ENCODE measurements around the gene PPP6R2.

The PPP6R2 gene

DNA sequence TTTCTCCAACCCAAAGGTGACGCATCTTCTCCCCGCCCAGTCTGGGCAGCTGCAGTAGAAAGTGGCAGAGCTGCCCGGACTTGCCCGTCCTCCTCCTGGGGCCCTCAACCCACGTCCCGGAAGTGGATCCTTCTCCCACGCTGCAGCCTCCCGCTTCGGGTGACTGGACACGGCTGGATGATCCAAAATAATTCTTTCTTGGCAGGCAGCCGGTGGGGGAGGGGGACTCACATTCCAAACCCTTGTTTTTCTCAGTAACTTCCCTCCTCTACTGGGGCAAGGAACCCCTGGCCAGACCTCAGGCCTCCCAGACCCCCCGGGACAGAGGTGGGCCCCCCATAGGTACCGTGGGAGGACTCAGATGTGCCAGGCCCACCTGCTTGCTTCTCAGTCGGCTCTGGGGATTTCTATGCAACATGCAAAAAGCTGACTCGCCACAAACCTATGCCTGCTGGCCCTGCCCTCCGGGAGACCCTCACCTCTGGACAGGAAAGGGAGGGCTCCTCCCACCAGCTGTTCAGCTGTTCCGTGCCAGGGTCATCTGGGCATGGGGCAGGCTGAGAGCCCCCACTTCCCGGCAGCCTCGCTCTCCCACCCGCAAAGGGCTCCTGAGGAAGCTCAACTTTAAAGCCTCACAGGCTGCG lies 37.1 kb upstream of the PPP6R2 start:
- no peak for DNase-seq

DNA sequence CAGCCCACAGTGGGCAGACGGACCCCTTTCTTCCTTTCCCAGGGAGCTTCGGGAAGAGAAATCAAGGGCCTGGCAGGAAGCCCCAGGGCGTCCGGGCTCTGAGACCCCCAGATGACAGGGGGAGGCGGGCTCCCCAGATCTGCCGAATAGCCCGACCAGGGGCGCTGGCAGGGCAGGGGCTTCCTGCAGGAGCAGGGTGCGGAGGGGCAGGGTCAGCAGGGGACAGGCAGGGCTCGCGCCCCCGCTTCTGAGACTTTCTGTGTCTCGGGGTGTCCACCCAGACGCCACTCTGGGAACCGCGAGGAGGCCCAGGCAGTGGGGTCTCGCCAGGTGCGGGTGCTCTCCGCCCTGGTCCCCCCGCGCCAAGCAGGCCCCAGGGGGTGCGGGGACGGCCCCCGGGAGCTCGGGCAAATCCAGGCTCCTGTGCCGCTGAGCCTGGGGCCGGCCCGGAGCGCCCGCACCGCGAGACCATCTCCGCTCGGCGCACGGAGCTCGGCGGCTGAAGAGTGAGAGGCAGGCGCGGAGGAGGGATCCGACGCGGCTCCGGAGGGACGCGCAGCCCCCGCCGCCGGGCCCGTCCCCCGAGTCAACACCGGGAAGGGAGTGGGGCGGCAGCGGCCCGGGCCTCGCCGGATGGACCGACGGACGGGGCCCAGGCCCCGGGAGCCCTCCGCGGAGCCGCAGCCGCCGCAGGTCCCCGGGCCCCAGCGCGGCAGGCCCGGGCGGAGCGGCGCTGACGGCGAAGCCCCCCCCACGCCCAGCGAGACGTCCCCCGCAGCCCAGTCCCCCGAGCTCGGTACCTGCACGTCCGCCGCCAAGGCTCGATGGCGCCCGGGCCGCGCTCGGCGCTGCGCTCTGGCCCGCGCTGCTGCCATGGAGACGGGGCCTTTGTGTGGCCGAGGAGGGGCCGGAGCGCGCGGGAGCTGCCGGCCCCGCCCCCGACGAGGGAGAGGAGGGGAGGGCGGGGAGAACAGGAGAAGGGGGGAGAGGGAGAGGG lies 36.1 kb upstream of the PPP6R2 start, which contains the start of gene PLXNB2:
PLXNB2 (minus strand) TSS at position 894 of the 997 bp plus-strand sequence. CDS start 17,062 bp downstream, outside the sequence.
- no peak for DNase-seq

DNA sequence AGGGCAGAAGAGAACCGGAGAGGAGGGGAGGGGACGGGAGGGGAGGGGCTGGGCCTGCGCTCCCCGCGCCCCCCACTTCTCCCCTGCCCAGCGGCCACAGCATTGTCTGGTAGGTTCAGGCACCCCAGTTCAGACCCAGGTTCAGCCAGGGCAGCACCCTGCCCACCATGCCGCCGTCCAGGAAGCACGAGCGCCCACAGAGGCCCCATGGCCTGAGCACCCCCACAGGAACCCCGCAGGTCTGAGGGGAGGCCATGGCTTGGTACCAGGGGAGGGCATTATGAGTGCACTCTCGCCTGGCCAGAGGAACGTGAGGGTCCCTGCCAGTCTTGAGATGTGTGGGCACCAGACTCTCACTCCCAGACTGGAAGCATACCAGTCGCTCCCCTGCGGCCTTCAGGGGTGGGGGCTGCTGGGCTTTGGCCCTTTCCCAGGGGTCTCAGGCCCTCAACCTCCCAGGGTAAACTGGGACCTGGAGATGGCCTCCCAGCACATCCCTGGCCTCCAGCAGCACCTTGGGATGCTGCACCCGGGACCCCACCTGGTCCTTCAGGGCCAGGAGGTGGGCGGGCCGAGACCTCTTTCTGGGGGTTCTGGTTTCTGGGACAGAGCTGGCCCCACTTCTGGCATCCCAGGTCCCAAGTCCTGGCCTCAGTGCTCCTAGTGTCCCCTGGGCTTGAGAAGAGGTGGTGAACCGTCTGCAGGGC lies 35.1 kb upstream of the PPP6R2 start:
- DNase-seq: no peak

DNA sequence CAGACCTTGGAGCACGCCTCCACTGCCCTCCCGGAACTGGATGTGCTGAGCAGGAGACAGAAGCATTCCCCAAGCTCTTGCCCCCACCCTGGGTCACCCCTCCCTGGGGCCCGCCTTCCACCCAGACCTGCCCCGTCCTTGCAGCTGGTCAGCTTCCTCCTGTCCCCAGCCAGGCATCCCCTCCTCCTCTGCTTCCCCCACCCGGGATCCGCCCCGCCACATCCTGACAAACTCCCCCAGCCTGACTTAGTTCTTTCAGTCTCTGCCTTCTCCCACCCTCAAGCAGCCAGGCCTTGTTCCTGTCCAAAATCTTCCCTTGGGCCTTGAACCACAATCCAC lies 34.6 kb upstream of the PPP6R2 start:
- DNase-seq: no peak

DNA sequence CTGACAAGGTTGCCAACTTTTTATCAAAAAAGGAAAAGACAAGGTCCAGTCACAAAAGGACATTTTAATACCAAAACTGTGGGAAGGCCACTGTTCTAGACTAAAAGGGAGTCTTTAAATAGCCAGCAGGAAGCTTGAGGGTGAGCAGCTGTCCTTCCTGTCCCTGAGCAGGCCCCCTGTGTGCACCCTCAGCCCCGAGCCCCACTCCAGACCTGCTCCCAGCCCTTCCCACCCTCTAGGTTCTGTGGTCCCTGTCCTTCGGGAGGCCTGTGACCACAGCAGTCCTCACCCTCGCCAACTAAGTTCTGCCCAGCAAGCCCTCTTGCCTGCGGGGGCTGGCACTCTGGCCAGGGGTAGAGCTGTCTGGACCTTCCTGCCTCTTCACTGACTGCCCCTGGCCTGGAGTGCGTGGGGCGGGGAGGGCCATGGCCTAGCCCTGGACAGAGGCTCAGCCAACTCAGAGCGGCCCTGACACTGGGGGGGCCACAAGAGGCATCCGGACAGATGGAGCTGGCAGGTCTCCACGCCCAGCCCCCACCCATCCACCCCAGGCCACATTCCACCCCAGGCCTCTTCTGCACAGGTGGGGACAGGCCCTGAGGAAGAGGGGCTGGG lies 34.0 kb upstream of the PPP6R2 start:
- no peak for DNase-seq

DNA sequence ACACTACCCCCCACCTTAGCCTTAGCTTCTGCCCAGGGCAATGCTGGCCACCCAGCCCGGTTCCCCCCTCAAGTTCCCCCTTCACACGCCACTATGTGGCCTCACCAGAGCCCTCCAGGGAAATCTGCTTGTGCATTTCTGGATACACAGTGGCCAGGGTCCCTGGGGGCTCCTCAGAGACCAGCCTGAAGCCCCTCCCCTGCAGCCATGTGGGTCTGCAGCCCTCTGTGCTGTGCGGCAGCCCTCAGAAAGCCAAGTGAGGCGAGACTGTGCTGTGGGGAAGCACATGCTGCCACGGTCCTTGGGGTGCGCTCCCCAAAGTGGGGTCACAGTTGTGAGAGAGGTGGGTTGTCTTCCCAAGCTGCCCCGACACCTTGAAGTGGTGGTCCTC lies 33.5 kb upstream of the PPP6R2 start:
- DNase-seq: no peak

DNA sequence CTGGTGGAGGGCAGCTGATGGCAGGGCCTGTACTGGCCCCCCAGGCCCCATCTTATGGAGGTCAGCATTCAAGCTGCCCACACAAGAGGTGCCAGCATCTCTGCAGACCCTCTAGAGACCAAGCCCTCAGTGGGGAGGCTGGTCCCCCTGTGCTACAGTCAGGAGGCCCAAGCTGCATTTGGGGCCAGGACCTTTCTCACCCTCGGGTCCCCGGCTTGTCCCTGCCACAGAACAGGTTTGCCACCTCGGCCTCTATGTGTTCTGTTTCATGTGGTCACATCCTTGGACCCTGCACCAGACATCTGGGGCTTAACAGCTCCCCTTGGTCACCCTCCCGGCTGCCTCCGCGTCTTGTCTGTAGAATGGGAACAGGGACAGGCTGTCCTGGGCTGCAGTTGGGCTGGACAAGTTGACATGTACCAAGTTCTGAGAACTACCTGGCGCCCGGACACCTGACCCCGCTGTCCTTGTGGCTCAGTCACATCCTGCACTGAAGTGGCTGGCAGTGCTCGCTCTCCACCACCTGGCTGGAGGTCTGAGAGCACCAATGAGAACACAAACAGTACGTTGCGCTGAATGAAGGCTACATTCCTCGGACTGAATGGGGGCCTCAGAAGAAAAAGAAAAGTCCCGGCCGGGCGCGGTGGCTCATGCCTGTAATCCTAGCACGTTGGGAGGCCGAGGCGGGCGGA lies 33.0 kb upstream of the PPP6R2 start:
- no peak for DNase-seq

DNA sequence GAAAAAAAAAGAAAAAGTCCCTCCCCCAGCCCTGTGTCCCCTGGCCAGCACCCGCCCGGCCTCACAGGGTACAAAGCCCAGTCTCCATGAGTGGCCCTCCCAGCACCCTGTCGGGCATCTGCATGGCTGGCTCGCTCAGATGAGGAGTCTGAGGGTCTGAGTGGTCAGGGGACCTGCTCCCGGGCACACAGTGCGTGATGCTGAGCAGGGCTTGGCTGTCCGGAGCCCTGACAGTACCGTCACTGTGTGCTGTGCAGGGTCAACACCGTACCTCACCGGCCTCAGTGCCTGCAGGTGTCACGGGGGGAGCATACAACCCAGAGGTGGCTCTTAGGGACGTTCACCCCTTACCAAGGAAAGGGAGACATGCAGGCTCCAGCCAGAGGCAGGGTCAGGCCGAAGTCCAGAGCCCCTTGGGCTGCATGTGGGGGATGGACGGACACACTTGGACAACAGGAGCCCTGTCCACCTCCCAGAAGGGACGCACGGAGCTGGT lies 32.1 kb upstream of the PPP6R2 start:
- DNase-seq: no peak

DNA sequence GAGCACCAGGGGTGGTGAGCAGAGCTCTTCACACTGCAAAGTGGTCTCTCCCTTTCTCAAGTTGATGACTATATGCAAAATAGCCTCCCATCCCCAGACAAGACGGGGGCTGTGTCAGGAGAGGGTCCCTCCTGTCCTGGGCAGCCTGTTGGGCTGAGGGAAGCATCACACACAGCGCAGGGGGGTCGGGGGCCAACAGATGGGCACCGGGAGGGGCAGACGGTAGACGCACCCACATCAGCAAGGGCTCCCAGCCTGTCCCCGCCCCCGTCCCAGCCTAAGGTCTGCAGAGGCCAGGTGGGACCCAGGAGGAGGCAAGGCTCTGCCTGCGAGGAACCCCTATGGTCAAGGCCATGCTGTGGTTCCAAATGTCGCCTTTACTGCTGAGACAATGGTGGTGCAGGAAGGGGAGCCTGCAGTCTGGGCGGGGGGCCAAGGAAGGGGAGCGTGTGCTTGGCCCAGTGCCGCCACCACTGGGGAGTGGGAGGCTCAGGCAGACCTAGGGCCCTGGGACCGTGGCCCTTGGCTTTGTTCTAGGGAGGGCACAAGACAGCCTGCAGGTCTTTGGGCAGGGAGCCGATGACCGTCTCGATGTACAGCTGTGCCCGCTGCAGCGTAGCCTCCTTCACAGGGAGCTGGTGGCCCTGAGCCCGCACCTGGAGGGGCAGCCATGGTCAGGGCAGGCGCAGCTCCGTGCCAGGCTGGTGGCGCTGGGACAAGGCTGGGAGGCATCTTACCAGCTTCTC lies 31.3 kb upstream of the PPP6R2 start:
- no peak for DNase-seq

DNA sequence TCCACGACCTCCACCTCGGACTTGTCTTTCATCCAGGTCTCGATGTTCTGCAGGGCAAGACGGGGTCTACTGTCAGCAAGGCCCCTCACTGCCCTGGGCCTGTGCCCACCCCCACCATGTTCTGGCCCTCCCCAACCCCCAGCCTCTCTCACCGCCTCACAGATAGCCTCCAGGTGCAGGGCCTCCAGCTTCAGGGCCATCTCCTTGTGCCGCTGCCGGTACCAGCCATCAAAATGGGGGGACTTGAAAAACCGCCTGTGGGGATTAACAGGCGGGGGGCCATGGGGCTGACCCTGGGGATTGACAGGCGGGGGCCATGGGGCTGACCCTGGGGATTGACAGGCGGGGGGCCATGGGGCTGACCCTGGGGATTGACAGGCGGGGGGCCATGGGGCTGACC lies 30.8 kb upstream of the PPP6R2 start:
- no peak for DNase-seq

DNA sequence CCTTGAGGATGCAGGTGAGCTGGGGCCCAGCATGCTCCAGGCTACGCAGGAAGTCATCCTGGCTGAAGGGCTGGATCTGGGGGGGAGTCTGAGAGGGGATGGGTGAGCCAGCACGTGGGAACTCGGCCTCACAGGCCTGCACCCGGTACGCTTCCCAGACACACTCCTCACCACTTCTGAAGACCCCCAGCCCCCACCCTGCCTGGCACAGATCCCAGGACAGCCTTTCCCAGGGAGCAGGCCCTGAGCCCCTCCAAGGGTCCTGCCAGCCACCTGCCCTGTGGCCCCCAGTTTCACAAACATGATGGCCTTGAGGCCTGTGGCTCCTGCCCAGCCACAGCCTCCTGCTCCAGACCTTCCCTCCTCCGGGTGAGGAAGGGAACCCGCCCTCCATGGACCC lies 30.1 kb upstream of the PPP6R2 start:
- no peak for DNase-seq

DNA sequence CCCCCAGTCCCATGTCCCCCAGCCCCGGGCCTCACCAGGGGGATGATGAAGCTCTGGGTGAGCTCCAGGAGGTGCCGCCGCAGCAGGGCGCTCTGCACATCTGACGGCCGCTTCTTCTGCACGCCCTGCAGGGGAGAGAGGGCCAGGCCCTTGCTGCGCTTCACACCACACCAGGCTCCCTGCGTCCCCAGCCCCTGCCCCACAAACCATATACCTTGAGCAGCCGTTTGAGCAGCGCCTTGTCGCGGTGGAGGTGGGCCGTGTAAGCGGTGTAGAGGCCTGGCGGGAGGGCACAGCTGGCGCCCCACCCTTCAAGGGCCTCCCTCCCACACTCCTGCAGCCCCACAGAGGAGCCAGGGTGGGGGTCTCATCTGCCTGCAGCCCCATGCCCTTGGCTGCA lies 29.5 kb upstream of the PPP6R2 start:
- DNase-seq: no peak

DNA sequence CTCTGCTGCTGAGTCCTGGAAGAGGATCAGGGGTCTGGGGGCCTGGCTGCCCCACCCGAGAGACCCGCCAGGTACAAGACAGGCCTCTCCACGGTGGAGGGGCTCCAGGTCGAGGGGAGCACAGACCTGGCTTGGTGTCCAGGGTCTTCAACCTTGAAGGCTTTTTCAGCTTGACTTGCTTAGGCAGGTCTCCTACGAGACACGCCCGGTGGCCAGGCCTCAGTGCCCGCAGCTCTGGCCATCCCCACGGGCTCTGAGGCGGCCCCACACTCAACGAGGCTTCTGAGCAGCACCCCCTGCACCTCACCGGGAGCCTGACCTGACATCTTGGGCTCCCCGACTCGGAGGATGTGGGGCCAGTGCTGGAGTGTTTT lies 29.1 kb upstream of the PPP6R2 start:
- DNase-seq: no peak

DNA sequence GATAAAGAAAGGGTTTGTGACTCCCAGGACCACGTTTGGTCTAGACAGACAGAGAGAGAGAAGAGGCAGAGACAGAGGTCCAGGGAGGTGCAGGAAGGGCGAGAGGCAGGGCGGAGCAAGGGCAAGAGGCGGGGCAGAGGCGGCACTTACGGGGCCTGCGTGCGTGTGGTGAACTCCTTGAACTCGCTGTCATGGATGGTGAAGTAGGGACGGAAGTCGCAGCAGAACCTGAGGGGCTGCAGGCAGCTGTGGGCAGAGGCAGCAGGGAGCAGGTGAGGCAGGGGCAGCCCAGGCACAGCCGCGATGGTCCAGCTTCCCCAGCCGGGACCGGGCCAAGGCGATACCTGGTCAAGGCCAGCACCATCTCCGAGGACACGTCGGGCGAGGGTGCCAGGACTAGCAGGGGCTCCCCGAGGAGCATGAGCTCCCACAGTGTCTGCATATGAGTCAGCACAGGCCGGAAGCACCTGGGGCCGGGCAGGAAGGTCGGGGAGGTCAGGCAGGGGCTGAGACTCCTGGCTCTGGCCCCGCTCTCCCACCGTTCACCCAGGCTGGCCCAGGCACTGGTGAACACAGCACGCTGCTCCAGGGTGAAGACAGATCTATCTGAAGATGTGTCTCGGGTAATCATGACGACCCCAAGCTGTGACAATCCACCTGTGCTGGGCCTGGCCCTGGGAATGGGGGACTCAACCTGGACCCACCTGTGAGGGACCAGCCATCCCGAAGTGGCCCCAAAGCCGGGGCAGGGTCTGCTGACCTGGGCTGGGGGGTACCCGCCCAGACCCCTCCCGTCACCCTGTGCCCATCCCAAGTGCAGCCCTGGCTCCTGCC lies 28.5 kb upstream of the PPP6R2 start:
- peak in 3 of 4 experiments; percentile 30 to 54 (median 54) for DNase-seq

DNA sequence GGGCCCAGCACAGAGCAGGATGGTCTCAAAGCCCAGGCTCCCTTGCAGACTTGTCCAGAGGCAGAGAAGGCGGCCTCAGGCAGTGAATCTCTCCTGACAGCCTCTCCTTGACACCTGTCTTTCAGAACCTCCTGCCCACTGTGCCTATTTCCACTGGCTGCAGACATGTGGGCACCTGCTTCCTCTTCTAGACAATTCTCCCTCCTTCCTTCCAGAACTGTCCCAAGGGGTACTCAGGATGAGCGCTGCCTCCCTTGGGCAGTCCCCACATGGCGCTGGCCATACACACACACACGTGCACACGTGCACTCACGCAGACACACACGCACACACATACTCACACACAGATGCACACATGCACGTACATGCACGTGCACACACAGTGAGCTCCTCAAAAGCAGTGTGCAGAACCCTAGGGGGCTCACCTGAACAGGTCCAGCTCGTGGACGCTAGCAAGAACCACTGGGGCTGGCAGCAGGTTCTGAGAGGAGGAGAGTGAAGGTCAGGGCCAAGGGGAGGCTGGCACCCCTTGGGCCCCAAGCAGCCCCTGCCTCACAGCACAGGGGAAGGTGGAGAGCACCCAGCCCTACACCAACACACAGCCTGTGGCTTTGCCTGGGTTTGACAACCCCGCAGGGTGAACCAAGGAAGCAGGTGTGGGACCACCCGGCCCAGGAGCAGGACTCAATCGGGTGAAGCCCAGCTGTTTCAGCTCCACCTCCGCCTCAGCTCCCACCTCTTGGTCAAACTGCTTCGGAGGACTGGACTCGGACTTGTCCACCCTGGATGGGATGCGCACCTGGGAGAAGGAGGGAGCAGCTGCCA lies 27.6 kb upstream of the PPP6R2 start:
- no peak for DNase-seq

DNA sequence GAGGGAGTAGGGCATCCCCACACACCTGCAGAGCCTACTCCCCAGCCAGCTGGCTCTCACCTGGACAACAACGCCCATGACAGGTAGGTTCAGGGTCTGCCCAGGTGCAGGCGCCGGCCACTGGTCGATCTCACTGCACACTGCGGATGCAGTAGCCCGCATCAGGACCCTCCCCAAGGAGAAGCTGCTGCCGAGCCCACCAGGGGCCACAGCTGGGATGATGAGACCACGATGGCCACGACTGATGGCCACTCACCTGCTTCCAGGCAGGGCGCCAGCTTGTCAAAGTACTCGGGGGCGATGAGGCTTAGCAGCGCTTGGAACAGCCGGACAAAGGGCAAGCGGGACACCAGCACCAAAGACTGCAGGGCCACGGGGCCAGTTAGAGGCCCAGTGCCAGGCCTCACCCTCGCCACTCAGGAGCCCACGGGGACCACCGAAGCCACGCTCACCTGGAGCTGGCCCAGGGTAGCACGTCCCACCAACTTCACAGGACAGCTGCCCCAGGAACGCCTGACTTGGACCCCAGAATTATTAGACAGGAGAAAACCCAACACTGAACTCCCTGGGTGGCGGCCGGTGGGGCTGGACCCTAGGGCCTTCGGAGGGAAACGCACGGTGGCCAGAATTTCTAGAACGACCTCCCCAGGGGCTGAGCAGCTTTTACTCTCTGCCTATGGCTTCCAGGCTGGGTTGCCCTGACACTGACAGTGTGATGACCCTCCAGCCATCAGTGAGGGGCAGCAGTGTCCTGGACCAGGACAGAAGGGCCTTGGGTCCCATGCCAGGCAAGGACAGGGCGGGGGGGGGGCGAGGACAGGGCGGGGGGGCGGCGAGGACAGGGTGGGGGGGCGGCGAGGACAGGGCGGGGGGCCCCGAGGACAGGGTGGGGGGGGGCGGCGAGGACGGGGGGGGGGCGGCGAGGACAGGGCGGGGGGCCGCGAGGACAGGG lies 26.7 kb upstream of the PPP6R2 start:
- no peak for DNase-seq

DNA sequence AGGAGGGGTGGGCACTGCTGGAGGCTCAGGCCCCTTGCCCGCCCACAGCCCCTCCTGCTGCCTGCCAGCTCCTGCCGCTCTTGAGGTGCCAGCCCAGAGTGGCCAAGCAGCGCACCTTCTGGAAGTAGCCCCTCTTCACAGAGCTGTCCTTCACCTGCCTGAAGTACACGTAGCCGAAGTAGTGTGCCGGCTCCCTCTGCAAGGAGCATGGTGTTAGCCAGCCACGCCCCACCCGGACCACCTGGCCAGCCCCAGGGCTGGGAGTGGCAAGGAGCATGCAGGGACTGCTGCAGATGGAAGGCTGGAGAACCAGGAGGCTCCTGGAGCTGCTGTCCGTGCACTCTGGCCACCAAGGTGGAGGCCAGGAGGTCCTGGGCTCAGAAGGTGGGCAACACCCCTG lies 25.9 kb upstream of the PPP6R2 start:
- no peak for DNase-seq

DNA sequence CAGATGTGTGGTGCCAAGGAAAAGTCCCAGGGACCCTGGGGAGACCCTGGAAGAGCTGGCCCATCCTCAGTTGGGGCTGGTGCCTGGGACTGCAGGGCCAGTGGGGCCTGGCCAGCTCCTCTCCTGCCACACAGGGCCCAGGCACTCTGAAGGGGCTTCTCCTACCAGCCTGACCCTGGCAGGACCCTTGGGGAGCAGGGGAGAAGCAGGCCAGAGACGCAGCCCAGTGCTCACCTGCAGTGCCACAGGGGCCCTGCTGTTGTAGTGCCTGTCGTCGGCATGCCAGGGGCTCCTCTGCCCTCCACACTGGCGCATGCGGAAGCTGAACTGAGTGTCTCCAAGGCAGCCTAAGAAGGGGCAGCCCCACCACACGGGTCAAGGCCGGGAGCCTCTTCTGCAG lies 25.5 kb upstream of the PPP6R2 start:
- no peak for DNase-seq

DNA sequence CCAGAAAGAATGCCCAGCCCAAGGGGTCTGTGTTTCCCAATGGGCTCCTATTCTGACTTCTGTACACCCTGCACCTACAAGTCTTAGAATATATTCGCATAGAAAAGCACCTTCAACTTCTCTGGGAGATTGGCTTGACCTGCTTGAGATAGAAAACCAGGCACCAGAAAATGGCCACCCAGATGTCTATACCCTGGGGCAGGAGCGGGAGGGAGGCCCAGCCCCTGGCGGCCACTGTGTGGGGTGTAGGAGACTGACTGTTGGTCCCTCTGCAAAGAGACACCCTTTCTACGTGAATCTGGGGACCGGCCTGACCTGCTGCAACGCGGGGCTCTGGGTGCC lies 24.8 kb upstream of the PPP6R2 start:
- no peak for DNase-seq

Measured in activated naive CD4-positive, alpha-beta T cell (primary cell).